HepG2 (cell line): ENCODE measurements around the gene PPP2R5E. TPM values are rescaled to one million over a fixed set of nuclear protein-coding genes. Genes with fewer than 3 reads are reported as not detected.

ENCODE experiments used
- ATAC-seq: fragments of 200-7000 bp; cut with Tn5 transposase; 3 replicates; pipeline ENCODE4 v1.9.1; 2020; ENCODE audit warnings: mild to moderate bottlenecking, moderate library complexity
- BruUV-seq: library from RNA; stranded (reverse); fragments of 400-500 nt; replicated peaks from 2 replicates; lab custom pipeline; 2021; lab: Mats Ljungman, UMichigan
- CTCF ChIA-PET: fragments of 300-600 bp; formaldehyde crosslinking; extraction: SDS; loops from one replicate; lab custom pipeline; 2021; ENCODE audit warnings: low total read pairs, inconsistent platforms, low intra/inter-chr PET ratio; lab: Yijun Ruan, JAX
- POLR2A ChIA-PET: fragments of 350-600 bp; sonication (Branson Sonifier 250); formaldehyde crosslinking; loops from one replicate; lab custom pipeline; 2020; ENCODE audit warnings: antibody characterized with exemption, inconsistent platforms; lab: Yijun Ruan, JAX
- DNase-seq: peaks from one replicate; pipeline ENCODE4 v3.0.0-alpha.2; 2015; ENCODE audit warnings: low spot score
- FAIRE-seq: peaks from 3 replicates; lab custom pipeline; 2011; peaks lifted over from hg19 to GRCh38; lab: Jason Lieb, UNC
- H2AFZ ChIP-seq: one replicate; pipeline ENCODE4 v1.6.1; 2011; ENCODE audit warnings: low read length, inconsistent platforms
- H3K27ac ChIP-seq: fragments of 300-600 bp; 3 replicates; pipeline ENCODE4 v1.8.0; 2011; ENCODE audit warnings: mixed run types, mild to moderate bottlenecking, mixed read lengths, low read length, inconsistent platforms; ENCODE audit not compliant: insufficient read depth; ENCODE audit errors: extremely low read length
- H3K27me3 ChIP-seq, 2 experiments: fragments of 200-600 bp in 1 of 2; 2 replicates in 1 of 2; 3 replicates in 1 of 2; pipeline versions ENCODE4 v1.6.0 to v1.8.0; 2011; ENCODE audit warnings: low read length in 2 of 2, mild to moderate bottlenecking in 2 of 2, moderate library complexity in 2 of 2, inconsistent platforms in 1 of 2; ENCODE audit not compliant: insufficient read depth in 2 of 2, control insufficient read depth in 1 of 2
- H3K36me3 ChIP-seq, 2 experiments: fragments of 200-600 bp in 1 of 2; replicated peaks in 1 of 2; 2 replicates in 1 of 2; 3 replicates in 1 of 2; pipeline versions ENCODE4 v1.5.1 to v1.8.0; 2011; ENCODE audit warnings: low read length in 2 of 2, inconsistent platforms in 1 of 2; ENCODE audit not compliant: insufficient read depth in 2 of 2, control insufficient read depth in 1 of 2
- H3K4me1 ChIP-seq: 2 replicates; pipeline ENCODE4 v1.5.1; 2012; ENCODE audit warnings: low read length, inconsistent platforms; ENCODE audit not compliant: insufficient read depth
- H3K4me2 ChIP-seq: 2 replicates; pipeline ENCODE4 v1.6.0; 2011; ENCODE audit warnings: low read depth, low read length, inconsistent platforms
- H3K4me3 ChIP-seq, 3 experiments: fragments of 200-600 bp in 1 of 3; sonication (generic), shearing (Covaris generic) in 1 of 3; replicated peaks in 1 of 3; 2 replicates each; pipeline ENCODE4 v1.5.1; 2011 to 2016; ENCODE audit warnings: low read length in 3 of 3, inconsistent platforms in 2 of 3, low read depth in 2 of 3, mild to moderate bottlenecking in 2 of 3, control low read depth in 1 of 3, mixed read lengths in 1 of 3; ENCODE audit not compliant: insufficient read depth in 1 of 3
- H3K79me2 ChIP-seq: one replicate; pipeline ENCODE4 v1.6.1; 2011; ENCODE audit warnings: low read length, inconsistent platforms; ENCODE audit not compliant: insufficient read depth
- H3K9ac ChIP-seq: 2 replicates; pipeline ENCODE4 v1.6.0; 2011; ENCODE audit warnings: mild to moderate bottlenecking, low read depth, low read length, inconsistent platforms; ENCODE audit not compliant: insufficient read depth
- H3K9me3 ChIP-seq: 2 replicates; pipeline ENCODE4 v1.5.1; 2012; ENCODE audit warnings: mild to moderate bottlenecking, low read length
- H4K20me1 ChIP-seq: 2 replicates; pipeline ENCODE4 v1.6.0; 2011; ENCODE audit warnings: inconsistent platforms, mild to moderate bottlenecking, low read length, moderate library complexity; ENCODE audit not compliant: insufficient read depth
- FOXK2 ChIP-seq: fragments of 450-650 bp; IDR thresholded peaks from 2 replicates; pipeline ENCODE4 v1.6.1; 2016
- HOXA5 ChIP-seq: sonication (generic); formaldehyde crosslinking; IDR thresholded peaks from 2 replicates; pipeline ENCODE4 v1.4.0; 2020; ENCODE audit warnings: missing genetic modification reagents
- JUND ChIP-seq: sonication (generic); formaldehyde crosslinking; IDR thresholded peaks from 2 replicates; pipeline ENCODE4 v1.8.0; 2022; ENCODE audit warnings: mild to moderate bottlenecking, missing genetic modification reagents
- PAX8 ChIP-seq: sonication (generic); formaldehyde crosslinking; IDR thresholded peaks from 2 replicates; pipeline ENCODE4 v1.8.0; 2022; ENCODE audit warnings: mild to moderate bottlenecking, missing genetic modification reagents, borderline replicate concordance
- SCMH1 ChIP-seq: sonication (generic); formaldehyde crosslinking; IDR thresholded peaks from 2 replicates; pipeline ENCODE4 v1.9.0; 2021; ENCODE audit warnings: missing genetic modification reagents, mild to moderate bottlenecking, borderline replicate concordance
- TEAD3 ChIP-seq: optimal IDR thresholded peaks from 2 replicates; pipeline ENCODE3; 2016; ENCODE audit warnings: borderline replicate concordance
- ZNF354B ChIP-seq: sonication (generic); formaldehyde crosslinking; IDR thresholded peaks from 2 replicates; pipeline ENCODE4 v1.8.0; 2022; ENCODE audit warnings: mild to moderate bottlenecking, missing genetic modification reagents
- WGBS: methylation state at CpG from one replicate; pipeline ENCODE4 v1.1.6; 2017; ENCODE audit warnings: low lambda C conversion rate; 5-methylcytosine and 5-hydroxymethylcytosine counted together
- in situ Hi-C: cut with HindIII; loops from 2 replicates; pipeline ENCODE4 v1.10.0; 2017; ENCODE audit warnings: low pct_unique_long_range_greater_than_20kb; ENCODE audit not compliant: extremely low pct_ligation_motif_present
- intact Hi-C: fragments of 100-400 bp; cut with micrococcal nuclease; formaldehyde crosslinking; loops from one replicate; pipeline ENCODE4 v1.10.0; 2022; ENCODE audit not compliant: unreplicated experiment
- polyA plus RNA-seq, 8 experiments: library from polyadenylated mRNA; depleted of rRNA in 3 of 8; stranded (reverse) in 7 of 8; unstranded in 1 of 8; fragments of >200 nt; fragmentation: Illumina TruSeq in 4 of 8; extraction: Trizol in 4 of 8; gene quantifications; 2 replicates each; pipeline versions ENCODE4 v1.2.1 to v1.2.3, GENCODE V29; 2011 to 2016; ENCODE audit warnings: low read depth in 4 of 8, missing spikeins in 1 of 8, mixed read lengths in 1 of 8; ENCODE audit not compliant: insufficient read depth in 1 of 8
- total RNA-seq, 5 experiments: library from RNA; depleted of rRNA; stranded (reverse); fragments of >200 nt; fragmentation: Illumina TruSeq; extraction: Trizol; gene quantifications; 2 replicates each; pipeline ENCODE4 v1.2.3, GENCODE V29; 2016; ENCODE audit warnings: low read depth in 1 of 5
- TF ChIP-seq, protein P1 (sequence below): sonication (generic); formaldehyde crosslinking; IDR thresholded peaks from 2 replicates; pipeline ENCODE4 v1.4.0; 2020; ENCODE audit warnings: missing genetic modification reagents
- TF ChIP-seq, protein P2 (sequence below): sonication (generic); formaldehyde crosslinking; IDR thresholded peaks from 2 replicates; pipeline ENCODE4 v1.5.0; 2020; ENCODE audit warnings: mild to moderate bottlenecking, low read depth, missing genetic modification reagents, borderline replicate concordance
- TF ChIP-seq, protein P3 (sequence below), 2 experiments: sonication (generic) in 1 of 2; formaldehyde crosslinking in 1 of 2; IDR thresholded peaks; 2 replicates each; pipeline versions ENCODE4 v1.4.0 to v1.6.1; 2016 to 2020; ENCODE audit warnings: borderline replicate concordance in 1 of 2, low read depth in 1 of 2, mild to moderate bottlenecking in 1 of 2, missing genetic modification reagents in 1 of 2
- TF ChIP-seq, protein P4 (sequence below): sonication (generic); formaldehyde crosslinking; IDR thresholded peaks from 2 replicates; pipeline ENCODE4 v1.5.1; 2020; ENCODE audit warnings: missing genetic modification reagents, mild to moderate bottlenecking, borderline replicate concordance
- TF ChIP-seq, protein P5 (sequence below): sonication (generic); formaldehyde crosslinking; IDR thresholded peaks from 2 replicates; pipeline ENCODE4; 2020; ENCODE audit warnings: missing genetic modification reagents, mild to moderate bottlenecking, borderline replicate concordance

PPP2R5E gene
- total and polyA plus RNA-seq, 2 of the 13 experiments (the other 11 are each of a cell fraction or from before 2014, with no cell fraction given): 8.9 to 11.0 TPM

DNA sequence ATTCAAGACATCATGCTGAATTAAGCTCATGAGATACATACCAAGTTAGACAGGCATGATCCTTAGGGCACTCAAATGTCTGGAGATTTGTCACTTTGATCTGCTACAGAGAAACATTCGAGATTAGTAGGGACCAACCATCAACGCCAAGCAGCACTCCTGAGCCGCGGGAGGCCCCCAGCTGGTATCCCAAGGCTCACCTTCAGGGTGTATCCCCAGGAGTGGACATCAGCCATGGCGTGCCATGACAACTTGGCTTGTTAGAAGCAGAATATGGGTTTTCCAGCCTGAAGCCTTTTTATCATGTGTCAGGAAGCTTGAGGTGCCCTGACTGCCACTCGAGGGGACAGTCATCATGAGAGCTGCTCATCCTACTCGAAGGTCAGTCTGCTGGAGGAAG is 185.3 kb downstream of the PPP2R5E start:
- Histone ChIP-seq H4K20me1 (no peaks in the 10 kb centered on the region), H3K27me3 (peaks cover 0 to 1% of the 10 kb centered on the region in 2 experiments; a peak in 1 of 5 replicates), H3K9me3 (no peaks in the 10 kb centered on the region), H3K4me2 (no peak overlapping the region), H3K27ac (no peak overlapping the region), H3K79me2 (no peaks in the 10 kb centered on the region), H2AFZ (no peak overlapping the region), H3K36me3 (no peaks in the 10 kb centered on the region), H3K4me3 (no peak overlapping the region), H3K9ac (no peak overlapping the region), H3K4me1 (no peaks in the 10 kb centered on the region)
- 32% methylated on average over 4 of the region's 7 CpGs for WGBS
- BruUV-seq: no TSS peak
- in situ Hi-C loops: no loop called here
- DNase-seq (no peak), ATAC-seq (no peak), FAIRE-seq (no peak)
- ChIA-PET POLR2A (no interaction called here), CTCF (no interaction called here)
- intact Hi-C loops: no loop called here
- TF ChIP-seq PAX8 (CRISPR knock-in tag): no peak
- TF ChIP-seq, protein P1, sequence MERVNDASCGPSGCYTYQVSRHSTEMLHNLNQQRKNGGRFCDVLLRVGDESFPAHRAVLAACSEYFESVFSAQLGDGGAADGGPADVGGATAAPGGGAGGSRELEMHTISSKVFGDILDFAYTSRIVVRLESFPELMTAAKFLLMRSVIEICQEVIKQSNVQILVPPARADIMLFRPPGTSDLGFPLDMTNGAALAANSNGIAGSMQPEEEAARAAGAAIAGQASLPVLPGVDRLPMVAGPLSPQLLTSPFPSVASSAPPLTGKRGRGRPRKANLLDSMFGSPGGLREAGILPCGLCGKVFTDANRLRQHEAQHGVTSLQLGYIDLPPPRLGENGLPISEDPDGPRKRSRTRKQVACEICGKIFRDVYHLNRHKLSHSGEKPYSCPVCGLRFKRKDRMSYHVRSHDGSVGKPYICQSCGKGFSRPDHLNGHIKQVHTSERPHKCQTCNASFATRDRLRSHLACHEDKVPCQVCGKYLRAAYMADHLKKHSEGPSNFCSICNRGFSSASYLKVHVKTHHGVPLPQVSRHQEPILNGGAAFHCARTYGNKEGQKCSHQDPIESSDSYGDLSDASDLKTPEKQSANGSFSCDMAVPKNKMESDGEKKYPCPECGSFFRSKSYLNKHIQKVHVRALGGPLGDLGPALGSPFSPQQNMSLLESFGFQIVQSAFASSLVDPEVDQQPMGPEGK (CRISPR knock-in tag): no peak
- TF ChIP-seq JUND: no peak
- TF ChIP-seq SCMH1 (CRISPR knock-in tag): no peak
- TF ChIP-seq, protein P2, sequence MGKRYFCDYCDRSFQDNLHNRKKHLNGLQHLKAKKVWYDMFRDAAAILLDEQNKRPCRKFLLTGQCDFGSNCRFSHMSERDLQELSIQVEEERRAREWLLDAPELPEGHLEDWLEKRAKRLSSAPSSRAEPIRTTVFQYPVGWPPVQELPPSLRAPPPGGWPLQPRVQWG: no peak
- TF ChIP-seq, protein P3, sequence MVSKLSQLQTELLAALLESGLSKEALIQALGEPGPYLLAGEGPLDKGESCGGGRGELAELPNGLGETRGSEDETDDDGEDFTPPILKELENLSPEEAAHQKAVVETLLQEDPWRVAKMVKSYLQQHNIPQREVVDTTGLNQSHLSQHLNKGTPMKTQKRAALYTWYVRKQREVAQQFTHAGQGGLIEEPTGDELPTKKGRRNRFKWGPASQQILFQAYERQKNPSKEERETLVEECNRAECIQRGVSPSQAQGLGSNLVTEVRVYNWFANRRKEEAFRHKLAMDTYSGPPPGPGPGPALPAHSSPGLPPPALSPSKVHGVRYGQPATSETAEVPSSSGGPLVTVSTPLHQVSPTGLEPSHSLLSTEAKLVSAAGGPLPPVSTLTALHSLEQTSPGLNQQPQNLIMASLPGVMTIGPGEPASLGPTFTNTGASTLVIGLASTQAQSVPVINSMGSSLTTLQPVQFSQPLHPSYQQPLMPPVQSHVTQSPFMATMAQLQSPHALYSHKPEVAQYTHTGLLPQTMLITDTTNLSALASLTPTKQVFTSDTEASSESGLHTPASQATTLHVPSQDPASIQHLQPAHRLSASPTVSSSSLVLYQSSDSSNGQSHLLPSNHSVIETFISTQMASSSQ (IDR thresholded peaks at IDR 0.05; ENCODE audit: low read depth): no peak
- TF ChIP-seq, protein P3 (CRISPR knock-in tag; IDR thresholded peaks at IDR 0.05; ENCODE audit: borderline replicate concordance): no peak
- TF ChIP-seq ZNF354B (CRISPR knock-in tag): no peak
- TF ChIP-seq FOXK2: no peak
- TF ChIP-seq TEAD3: no peak
- TF ChIP-seq, protein P4, sequence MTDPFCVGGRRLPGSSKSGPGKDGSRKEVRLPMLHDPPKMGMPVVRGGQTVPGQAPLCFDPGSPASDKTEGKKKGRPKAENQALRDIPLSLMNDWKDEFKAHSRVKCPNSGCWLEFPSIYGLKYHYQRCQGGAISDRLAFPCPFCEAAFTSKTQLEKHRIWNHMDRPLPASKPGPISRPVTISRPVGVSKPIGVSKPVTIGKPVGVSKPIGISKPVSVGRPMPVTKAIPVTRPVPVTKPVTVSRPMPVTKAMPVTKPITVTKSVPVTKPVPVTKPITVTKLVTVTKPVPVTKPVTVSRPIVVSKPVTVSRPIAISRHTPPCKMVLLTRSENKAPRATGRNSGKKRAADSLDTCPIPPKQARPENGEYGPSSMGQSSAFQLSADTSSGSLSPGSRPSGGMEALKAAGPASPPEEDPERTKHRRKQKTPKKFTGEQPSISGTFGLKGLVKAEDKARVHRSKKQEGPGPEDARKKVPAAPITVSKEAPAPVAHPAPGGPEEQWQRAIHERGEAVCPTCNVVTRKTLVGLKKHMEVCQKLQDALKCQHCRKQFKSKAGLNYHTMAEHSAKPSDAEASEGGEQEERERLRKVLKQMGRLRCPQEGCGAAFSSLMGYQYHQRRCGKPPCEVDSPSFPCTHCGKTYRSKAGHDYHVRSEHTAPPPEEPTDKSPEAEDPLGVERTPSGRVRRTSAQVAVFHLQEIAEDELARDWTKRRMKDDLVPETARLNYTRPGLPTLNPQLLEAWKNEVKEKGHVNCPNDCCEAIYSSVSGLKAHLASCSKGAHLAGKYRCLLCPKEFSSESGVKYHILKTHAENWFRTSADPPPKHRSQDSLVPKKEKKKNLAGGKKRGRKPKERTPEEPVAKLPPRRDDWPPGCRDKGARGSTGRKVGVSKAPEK: no peak
- TF ChIP-seq, protein P5, sequence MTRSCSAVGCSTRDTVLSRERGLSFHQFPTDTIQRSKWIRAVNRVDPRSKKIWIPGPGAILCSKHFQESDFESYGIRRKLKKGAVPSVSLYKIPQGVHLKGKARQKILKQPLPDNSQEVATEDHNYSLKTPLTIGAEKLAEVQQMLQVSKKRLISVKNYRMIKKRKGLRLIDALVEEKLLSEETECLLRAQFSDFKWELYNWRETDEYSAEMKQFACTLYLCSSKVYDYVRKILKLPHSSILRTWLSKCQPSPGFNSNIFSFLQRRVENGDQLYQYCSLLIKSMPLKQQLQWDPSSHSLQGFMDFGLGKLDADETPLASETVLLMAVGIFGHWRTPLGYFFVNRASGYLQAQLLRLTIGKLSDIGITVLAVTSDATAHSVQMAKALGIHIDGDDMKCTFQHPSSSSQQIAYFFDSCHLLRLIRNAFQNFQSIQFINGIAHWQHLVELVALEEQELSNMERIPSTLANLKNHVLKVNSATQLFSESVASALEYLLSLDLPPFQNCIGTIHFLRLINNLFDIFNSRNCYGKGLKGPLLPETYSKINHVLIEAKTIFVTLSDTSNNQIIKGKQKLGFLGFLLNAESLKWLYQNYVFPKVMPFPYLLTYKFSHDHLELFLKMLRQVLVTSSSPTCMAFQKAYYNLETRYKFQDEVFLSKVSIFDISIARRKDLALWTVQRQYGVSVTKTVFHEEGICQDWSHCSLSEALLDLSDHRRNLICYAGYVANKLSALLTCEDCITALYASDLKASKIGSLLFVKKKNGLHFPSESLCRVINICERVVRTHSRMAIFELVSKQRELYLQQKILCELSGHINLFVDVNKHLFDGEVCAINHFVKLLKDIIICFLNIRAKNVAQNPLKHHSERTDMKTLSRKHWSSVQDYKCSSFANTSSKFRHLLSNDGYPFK (CRISPR knock-in tag): no peak
- no peak for TF ChIP-seq HOXA5 (CRISPR knock-in tag)
